ENCODE data around the gene SERPINE1.

GRCh38 chr7:101155303-101155702 is 28.4 kb downstream of the SERPINE1 start:
- no peak for TF ChIP-seq CTCF (IDR thresholded peaks at IDR 0.05)
- TF ChIP-seq POLR2AphosphoS5 (IDR thresholded peaks at IDR 0.05), result no peak
- TF ChIP-seq POLR2A (IDR thresholded peaks at IDR 0.05), result no peak
- TF ChIP-seq EP300 (IDR thresholded peaks at IDR 0.05; ENCODE audit: low read depth), result no peak

Data from transverse colon (tissue), 4 donors.